Retinal pigment epithelial cell (primary cell): ENCODE results near the gene CUX1.

ENCODE experiments used
- DNase-seq: peaks from one replicate; pipeline ENCODE4 v3.0.0-alpha.2; 2010; ENCODE audit warnings: low read depth
- H3K4me3 ChIP-seq: 2 replicates; pipeline ENCODE4 v1.5.1; 2011; ENCODE audit warnings: mild to moderate bottlenecking, low read length, control low read depth, moderate library complexity
- TF ChIP-seq, protein P1 (sequence below): conservative IDR thresholded peaks from 2 replicates; pipeline ENCODE4 v1.5.1; 2011; ENCODE audit warnings: low read depth, low read length, control low read depth, inconsistent platforms

The CUX1 gene

DNA sequence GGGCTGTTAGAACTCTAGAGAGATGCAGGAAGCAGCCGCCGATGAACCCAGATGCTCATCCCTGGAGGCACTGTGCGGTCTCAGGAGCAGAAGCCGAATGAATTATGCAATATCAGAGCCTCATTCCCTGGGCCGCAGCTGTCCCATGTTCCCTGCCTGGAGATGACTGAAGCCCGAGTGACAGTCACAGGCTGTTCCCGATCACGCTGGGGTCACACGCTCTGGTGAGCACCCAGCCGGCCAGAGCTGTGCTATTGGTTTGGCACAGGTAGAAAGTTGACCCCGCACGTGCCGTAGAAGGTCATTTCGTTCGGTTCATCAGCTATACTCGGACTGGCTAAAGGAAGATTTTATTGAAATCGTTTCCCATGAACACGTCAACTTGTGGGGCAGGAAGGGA lies 328.7 kb downstream of the CUX1 start:
- no peak for DNase-seq
- H3K4me3 ChIP-seq = no peak overlapping the region
- TF ChIP-seq, protein P1, sequence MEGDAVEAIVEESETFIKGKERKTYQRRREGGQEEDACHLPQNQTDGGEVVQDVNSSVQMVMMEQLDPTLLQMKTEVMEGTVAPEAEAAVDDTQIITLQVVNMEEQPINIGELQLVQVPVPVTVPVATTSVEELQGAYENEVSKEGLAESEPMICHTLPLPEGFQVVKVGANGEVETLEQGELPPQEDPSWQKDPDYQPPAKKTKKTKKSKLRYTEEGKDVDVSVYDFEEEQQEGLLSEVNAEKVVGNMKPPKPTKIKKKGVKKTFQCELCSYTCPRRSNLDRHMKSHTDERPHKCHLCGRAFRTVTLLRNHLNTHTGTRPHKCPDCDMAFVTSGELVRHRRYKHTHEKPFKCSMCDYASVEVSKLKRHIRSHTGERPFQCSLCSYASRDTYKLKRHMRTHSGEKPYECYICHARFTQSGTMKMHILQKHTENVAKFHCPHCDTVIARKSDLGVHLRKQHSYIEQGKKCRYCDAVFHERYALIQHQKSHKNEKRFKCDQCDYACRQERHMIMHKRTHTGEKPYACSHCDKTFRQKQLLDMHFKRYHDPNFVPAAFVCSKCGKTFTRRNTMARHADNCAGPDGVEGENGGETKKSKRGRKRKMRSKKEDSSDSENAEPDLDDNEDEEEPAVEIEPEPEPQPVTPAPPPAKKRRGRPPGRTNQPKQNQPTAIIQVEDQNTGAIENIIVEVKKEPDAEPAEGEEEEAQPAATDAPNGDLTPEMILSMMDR = no peak

DNA sequence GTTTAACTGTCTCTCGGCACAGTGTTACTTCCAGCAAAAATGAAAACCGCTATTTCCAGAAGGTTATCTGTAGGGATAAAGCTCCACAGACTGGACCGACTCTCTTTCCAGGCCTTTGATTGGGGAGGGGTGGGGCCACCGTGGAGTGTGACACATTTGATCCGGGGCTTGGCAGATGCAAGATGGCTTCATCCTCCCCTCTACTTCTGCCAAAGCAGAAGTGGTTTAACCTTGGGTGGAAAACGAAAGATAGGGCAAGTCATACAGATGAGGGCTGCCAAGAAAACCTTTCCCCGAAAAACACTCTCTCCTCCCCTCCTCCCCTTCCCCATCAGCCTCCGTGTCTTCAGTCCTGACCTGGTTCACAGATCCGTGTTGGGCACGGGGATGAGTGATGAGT lies 329.6 kb downstream of the CUX1 start:
- TF ChIP-seq, protein P1 = no peak
- no peak overlapping the region for H3K4me3 ChIP-seq
- no peak for DNase-seq

DNA sequence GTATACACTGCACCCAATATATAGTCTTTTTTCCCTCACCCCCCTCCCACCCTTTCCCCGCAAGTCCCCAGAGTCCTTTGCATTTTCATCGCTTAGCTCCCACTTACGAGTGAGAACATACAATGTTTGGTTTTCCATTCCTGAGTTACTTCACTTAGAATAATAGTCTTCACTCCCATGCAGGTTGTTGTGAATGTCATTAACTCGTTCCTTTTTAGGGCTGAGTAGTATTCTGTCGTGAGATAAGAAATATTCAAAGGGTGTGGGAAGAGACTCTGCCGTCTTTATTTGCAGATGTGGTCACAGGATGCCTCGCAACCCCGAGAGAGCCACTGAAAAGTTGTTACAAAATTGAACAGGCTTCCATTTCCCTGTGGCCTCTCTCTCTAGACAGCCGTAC lies 331.4 kb downstream of the CUX1 start:
- H3K4me3 ChIP-seq = no peak overlapping the region
- DNase-seq = no peak
- TF ChIP-seq, protein P1 = no peak

DNA sequence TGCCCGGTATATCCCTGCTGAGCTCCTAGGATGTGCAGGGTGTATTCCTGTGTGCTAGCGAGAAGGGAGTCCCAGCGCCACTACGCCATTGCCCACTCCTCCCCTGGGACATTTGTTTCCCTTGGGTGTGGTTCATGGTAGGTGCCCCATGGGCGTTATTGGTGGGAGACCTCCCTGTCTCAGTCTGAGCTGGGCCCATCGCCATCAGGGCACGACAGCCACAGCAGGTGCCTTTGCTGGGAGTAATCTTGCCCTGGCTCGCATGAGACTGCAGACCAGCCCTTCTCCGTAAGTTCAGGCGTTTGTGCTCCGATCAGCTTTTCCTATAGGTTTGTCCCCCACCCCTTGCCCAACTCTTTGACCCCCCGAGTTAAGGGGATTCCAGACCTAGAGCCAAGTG lies 332.0 kb downstream of the CUX1 start:
- TF ChIP-seq, protein P1 = no peak
- H3K4me3 ChIP-seq = no peak overlapping the region
- DNase-seq = no peak

DNA sequence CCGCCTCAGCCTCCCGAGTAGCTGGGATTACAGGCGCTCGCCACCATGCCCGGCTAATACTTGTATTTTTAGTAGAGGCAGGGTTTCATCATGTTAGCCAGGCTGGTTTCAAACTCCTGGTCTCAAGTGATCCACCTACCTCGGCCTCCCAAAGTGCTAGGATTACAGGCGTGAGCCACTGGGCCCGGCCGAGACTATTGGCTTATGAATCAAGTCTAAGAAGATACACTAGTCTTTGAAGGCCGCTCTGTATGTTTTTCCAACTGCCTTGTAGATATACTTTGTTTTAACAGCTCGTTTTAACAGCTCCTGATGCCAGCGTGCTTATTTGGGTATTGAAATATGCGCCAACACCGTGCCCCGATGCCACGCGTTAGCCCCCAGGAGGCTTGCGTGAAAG lies 332.8 kb downstream of the CUX1 start:
- H3K4me3 ChIP-seq = no peak overlapping the region
- DNase-seq = no peak
- TF ChIP-seq, protein P1 = no peak

DNA sequence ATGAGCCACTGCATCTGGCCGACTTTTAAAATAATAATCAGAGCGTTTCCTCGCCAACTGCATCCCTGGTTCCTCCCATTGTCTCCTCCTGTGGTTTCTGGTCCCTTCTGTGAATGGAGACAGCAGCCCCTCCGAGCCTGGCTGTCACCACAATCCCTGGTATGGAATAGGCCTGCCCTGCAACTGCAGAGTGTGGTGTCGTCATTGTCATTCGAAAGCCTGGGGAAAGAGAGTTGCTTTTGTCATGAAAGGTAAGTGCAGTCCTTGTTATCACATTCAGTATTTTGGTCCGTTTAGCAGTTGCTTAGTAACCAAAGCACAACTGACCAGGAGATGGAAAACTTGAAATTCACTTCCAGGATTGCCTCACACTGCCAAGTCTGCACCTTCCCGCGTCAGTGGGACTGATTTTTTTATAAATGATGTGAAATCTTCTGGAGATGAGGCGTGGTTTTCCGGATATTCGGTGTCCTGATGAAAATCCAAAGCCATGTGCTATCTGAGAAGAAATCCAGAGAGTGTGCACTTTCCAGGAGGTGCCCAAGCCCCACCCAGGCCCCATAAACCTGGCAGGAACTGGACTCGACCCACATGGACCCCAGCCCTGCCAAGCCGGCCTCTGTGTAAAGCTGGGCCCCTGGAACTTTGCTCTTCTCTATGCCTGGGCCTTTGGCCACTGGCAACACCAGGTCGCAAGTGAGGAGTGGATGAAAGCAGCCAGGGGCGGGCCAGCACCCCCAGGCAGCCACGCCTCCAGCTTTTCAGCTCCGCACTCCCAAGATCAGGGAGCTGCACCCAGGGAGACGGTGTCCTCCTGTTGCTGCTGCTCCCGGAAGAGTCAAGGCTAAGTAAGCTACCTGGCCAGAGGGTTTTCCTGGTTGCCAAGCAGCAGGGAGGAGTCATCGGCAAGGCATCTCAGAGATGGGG lies 335.5 kb downstream of the CUX1 start:
- TF ChIP-seq, protein P1 = no peak
- no peak overlapping the region for H3K4me3 ChIP-seq
- no peak for DNase-seq

DNA sequence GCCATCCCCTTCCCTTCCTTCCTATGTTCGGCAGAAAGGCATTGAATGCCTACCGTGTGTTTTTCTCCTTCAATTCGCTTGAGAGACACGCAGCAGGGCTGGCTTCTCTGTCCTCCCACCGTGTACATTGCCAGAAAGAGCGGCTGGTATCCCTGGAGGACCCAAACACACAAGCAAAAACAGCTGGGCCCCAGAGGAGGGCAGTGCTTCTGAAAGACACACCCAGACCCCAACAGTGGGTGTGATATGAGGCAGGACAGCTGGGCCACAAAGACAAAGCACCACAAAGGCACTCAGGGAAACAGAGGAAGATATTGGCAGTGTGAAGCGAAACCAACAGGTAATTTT lies 336.1 kb downstream of the CUX1 start:
- DNase-seq = no peak
- TF ChIP-seq, protein P1 = no peak
- H3K4me3 ChIP-seq = no peak overlapping the region
